ENCODE results near the gene OR2T6. TPM values are rescaled to one million over a fixed set of nuclear protein-coding genes. Genes with fewer than 3 reads are reported as not detected.

OR2T6 gene
- not detected in 2 replicates for total RNA-seq

DNA sequence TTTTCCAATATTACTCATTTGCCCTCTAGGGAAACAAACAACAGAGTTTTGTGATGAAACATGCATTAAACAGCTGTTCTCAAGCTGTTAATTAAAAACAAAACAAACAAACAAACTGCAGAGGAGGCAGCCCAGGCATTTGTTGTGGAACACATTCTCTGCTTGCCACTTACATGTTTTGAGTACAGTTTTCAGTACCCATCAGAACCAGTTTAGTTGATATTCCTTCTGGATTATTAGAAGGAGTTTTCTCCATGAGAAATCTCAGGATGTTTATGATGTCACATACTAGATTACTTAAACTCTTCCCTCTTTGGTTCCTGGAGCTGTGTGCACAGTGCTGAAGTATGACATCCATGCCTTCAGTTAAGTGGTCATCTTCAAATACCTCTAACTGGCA is at the start of gene OR2T6:
TSS of gene OR2T6 (plus strand) at position 301 of the 400 bp plus-strand sequence. CDS start 11,863 bp downstream, outside the sequence.

GRCh38 chr1:248348475-248348874 is 27.1 kb upstream of the OR2T6 start, which contains the start of gene OR14C36:
OR14C36 (plus strand) TSS chr1:248348775; CDS start chr1:248348775, 0 bp downstream.

DNA sequence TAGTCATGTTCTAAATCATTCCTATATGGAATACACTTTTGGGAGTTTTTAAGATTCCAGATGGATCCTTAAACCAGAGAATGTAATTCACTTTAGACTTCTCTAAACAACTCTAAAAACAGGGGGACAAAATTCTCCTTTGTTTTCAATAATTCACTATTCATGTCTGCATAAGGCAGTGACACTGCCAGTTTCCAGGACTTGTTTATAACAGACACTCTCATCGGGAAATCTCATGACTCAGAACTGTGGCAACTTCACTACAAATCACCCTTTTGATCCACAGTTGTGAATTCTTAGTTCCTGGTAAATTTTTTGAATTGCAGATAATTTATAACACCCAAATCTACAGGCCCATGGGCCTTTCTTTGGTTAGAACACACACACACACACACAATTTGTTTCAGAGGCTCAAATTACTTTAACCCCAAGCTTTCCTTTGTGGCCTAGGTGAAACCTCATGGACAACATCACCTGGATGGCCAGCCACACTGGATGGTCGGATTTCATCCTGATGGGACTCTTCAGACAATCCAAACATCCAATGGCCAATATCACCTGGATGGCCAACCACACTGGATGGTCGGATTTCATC is 14.3 kb upstream of the OR2T6 start, which contains the start of gene OR2T4:
TSS of gene OR2T4 (plus strand) at position 545 of the 595 bp plus-strand sequence. CDS start at position 545, 0 bp downstream.

GRCh38 chr1:248402748-248403147 is 27.2 kb downstream of the OR2T6 start, which contains the start of gene OR2T1:
OR2T1 (plus strand) TSS chr1:248403048; CDS start chr1:248406148, 3,100 bp downstream.

Other genes with a start within 250 kb of the OR2T6 start
- not detected in 2 replicates for gene OR2M5, start 230.6 kb upstream of the OR2T6 start, total RNA-seq
- not detected in 2 replicates for gene OR2M2, start 200.9 kb upstream of the OR2T6 start, total RNA-seq
- gene OR2M3, start 178.5 kb upstream of the OR2T6 start, total RNA-seq, result not detected in 2 replicates
- gene OR2M4, start 144.3 kb upstream of the OR2T6 start, total RNA-seq, result not detected in 2 replicates
- not detected in 2 replicates for gene OR2T33, start 97.8 kb upstream of the OR2T6 start, total RNA-seq
- gene OR2T12, start 72.3 kb upstream of the OR2T6 start, total RNA-seq, result not detected in 2 replicates
- not detected in 2 replicates for gene OR2M7, start 51.2 kb upstream of the OR2T6 start, total RNA-seq
- gene OR14C36, start 27.0 kb upstream of the OR2T6 start, total RNA-seq, result not detected in 2 replicates
- not detected in 2 replicates for gene OR2T4, start 14.1 kb upstream of the OR2T6 start, total RNA-seq
- gene OR2T1, start 27.3 kb downstream of the OR2T6 start, total RNA-seq, result not detected in 2 replicates
- not detected in 2 replicates for gene OR2T2, start 69.9 kb downstream of the OR2T6 start, total RNA-seq
- gene OR2T3, start 97.6 kb downstream of the OR2T6 start, total RNA-seq, result not detected in 2 replicates
- not detected in 2 replicates for gene OR2T5, start 112.8 kb downstream of the OR2T6 start, total RNA-seq
- gene OR2G6, start 132.3 kb downstream of the OR2T6 start, total RNA-seq, result not detected in 2 replicates
- 0.06 TPM in 1 of 2 replicates, not detected in the other for gene OR2T29, start 187.0 kb downstream of the OR2T6 start, total RNA-seq
- not detected in 2 replicates for gene OR2T34, start 199.0 kb downstream of the OR2T6 start, total RNA-seq
- gene OR2T10, start 222.0 kb downstream of the OR2T6 start, total RNA-seq, result not detected in 2 replicates

Data from aortic smooth muscle cell (primary cell).